Superior temporal gyrus (tissue), 1 donor: Measurements from ENCODE around the gene EBF4.
"Not testable (repeated sequence)": the region's sequence is repeated elsewhere in the genome, so short reads cannot be mapped to it uniquely, and the experiment has no call there.

Experiments used
- DNase-seq: peaks from one replicate; pipeline ENCODE4 v3.0.0-alpha.2; 2016; ENCODE audit errors: extremely low spot score

EBF4 gene

GRCh38 chr20:2672446-2672845 lies 20.1 kb upstream of the EBF4 start:
- no peak for DNase-seq

GRCh38 chr20:2673453-2673852 lies 19.1 kb upstream of the EBF4 start:
- DNase-seq, result no peak

GRCh38 chr20:2680046-2680445 lies 12.5 kb upstream of the EBF4 start:
- no peak for DNase-seq

GRCh38 chr20:2682040-2682439 lies 10.5 kb upstream of the EBF4 start:
- DNase-seq, result not testable (repeated sequence)

GRCh38 chr20:2684817-2685216 lies 7.8 kb upstream of the EBF4 start:
- not testable (repeated sequence) for DNase-seq

GRCh38 chr20:2687514-2687913 lies 5.1 kb upstream of the EBF4 start:
- no peak for DNase-seq

GRCh38 chr20:2688041-2688591 lies 4.5 kb upstream of the EBF4 start:
- DNase-seq, result peak; percentile 73

- no peak for DNase-seq
Measured at GRCh38 chr20:2690213-2690612, 2.4 kb upstream of the EBF4 start.

GRCh38 chr20:2690718-2691117 lies 1.9 kb upstream of the EBF4 start:
- no peak for DNase-seq

GRCh38 chr20:2691127-2691526 lies 1.5 kb upstream of the EBF4 start:
- no peak for DNase-seq

GRCh38 chr20:2691663-2692035 lies 931 bp upstream of the EBF4 start:
- no peak for DNase-seq

- no peak for DNase-seq
Measured at GRCh38 chr20:2692886-2693285, 306 bp downstream of the EBF4 start.

- peak; percentile 20 for DNase-seq
Measured at GRCh38 chr20:2693286-2694007, 867 bp downstream of the EBF4 start.

- no peak for DNase-seq
Measured at GRCh38 chr20:2694008-2694471, 1.5 kb downstream of the EBF4 start.

- DNase-seq, result no peak
Measured at GRCh38 chr20:2694519-2694918, 1.9 kb downstream of the EBF4 start.

- DNase-seq, result no peak
Measured at GRCh38 chr20:2695206-2695983, 2.8 kb downstream of the EBF4 start.

GRCh38 chr20:2695984-2696525 lies 3.5 kb downstream of the EBF4 start:
- not testable (repeated sequence) for DNase-seq

- DNase-seq, result no peak
Measured at GRCh38 chr20:2696646-2697045, 4.1 kb downstream of the EBF4 start.

GRCh38 chr20:2697768-2698167 lies 5.2 kb downstream of the EBF4 start:
- no peak for DNase-seq

- DNase-seq, result no peak
Measured at GRCh38 chr20:2698186-2698817, 5.7 kb downstream of the EBF4 start.

GRCh38 chr20:2698912-2699311 lies 6.3 kb downstream of the EBF4 start:
- DNase-seq, result no peak

- DNase-seq, result no peak
Measured at GRCh38 chr20:2699775-2700413, 7.3 kb downstream of the EBF4 start.
